Suprapubic skin (tissue), 4 donors: ENCODE results near the gene NMT2. TPM values are rescaled to one million over a fixed set of nuclear protein-coding genes. Genes with fewer than 3 reads are reported as not detected.

Experiments
- DNase-seq, 2 donors: peaks; one replicate each; pipeline ENCODE4 v3.0.0-alpha.2; 2019; ENCODE audit warnings: low spot score in 2 of 2
- H3K27ac ChIP-seq: fragments of 200-600 bp; sonication (generic); one replicate; pipeline ENCODE4 v1.5.1; 2019
- H3K27me3 ChIP-seq: fragments of 200-600 bp; sonication (generic); one replicate; pipeline ENCODE4 v1.5.1; 2019
- H3K36me3 ChIP-seq: fragments of 200-600 bp; sonication (generic); one replicate; pipeline ENCODE4 v1.5.1; 2019
- H3K4me1 ChIP-seq: fragments of 200-600 bp; sonication (generic); one replicate; pipeline ENCODE4 v1.5.1; 2019
- H3K4me3 ChIP-seq: fragments of 200-600 bp; sonication (generic); one replicate; pipeline ENCODE4 v1.5.1; 2019; ENCODE audit warnings: mild to moderate bottlenecking
- H3K9me3 ChIP-seq: fragments of 200-600 bp; sonication (generic); one replicate; pipeline ENCODE4 v1.5.1; 2019
- CTCF ChIP-seq, 2 donors: fragments of 200-600 bp in 1 of 2; fragments of 450-650 bp in 1 of 2; sonication (generic) in 1 of 2; IDR thresholded peaks; one replicate each; pipeline ENCODE4 v1.5.1; 2016 to 2019; ENCODE audit warnings: antibody characterized with exemption in 2 of 2, mild to moderate bottlenecking in 1 of 2, moderate library complexity in 1 of 2
- EP300 ChIP-seq: sonication (generic); formaldehyde crosslinking; IDR thresholded peaks from one replicate; pipeline ENCODE4 v1.6.1; 2017; ENCODE audit warnings: antibody characterized with exemption
- POLR2A ChIP-seq, 2 donors: fragments of 450-650 bp; IDR thresholded peaks; one replicate each; pipeline ENCODE4 v1.6.1; 2017; ENCODE audit warnings: antibody characterized with exemption in 2 of 2, mild to moderate bottlenecking in 2 of 2, moderate library complexity in 2 of 2
- POLR2AphosphoS5 ChIP-seq, 3 donors: sonication (generic); formaldehyde crosslinking; IDR thresholded peaks; one replicate each; pipeline ENCODE4 v1.6.1; 2017; ENCODE audit warnings: antibody characterized with exemption in 3 of 3
- WGBS: methylation state at CpG from one replicate; pipeline ENCODE4 v1.1.5; 2018; 5-methylcytosine and 5-hydroxymethylcytosine counted together
- total RNA-seq, 4 donors: library from RNA; depleted of rRNA; stranded (reverse); fragments of >200 nt; gene quantifications; one replicate each; pipeline ENCODE4 v1.1.0, GENCODE V29; 2016

Gene NMT2
- total RNA-seq, 4 donors from 2014 or later = 14.1 to 25.5 (median 16.6) TPM

DNA sequence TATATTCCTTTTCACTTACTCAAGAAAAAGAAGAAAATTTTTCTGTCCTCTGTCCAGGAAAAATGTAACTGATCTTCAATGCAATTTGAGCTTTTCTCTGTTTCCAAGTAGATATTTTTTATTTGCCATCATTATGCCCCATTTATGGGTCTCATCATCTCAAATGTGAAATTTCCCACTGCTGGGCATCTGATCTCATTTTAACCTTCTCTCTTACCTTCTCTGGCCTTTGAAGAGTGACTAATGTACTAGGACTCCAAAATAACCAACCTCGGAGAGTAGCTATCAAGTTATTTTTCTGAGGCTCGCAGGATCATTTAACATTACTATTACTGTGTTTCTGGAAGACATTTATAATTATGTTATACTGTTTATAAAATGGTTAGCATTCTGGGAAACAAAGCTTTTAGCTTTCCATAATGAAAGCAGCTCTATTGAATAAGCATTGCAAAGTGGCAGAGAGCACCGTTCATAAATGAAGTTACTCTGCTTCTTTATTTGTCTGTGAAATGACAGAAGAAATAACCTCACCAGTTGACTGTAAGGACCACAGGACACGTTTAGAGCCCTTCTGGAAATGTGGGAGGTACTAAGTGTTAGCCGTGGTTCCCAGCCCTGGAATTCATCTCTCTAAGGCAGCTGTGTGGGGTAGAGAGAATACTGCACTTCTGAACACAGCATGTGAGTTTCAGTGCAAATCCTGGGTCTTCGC, 33.3 kb upstream of the NMT2 start:
- Histone ChIP-seq H3K36me3 (no peaks in the 10 kb centered on the region), H3K4me3 (no peak overlapping the region), H3K9me3 (no peaks in the 10 kb centered on the region), H3K4me1 (no peaks in the 10 kb centered on the region), H3K27me3 (no peaks in the 10 kb centered on the region), H3K27ac (no peak overlapping the region)
- no peak for DNase-seq
- TF ChIP-seq CTCF (IDR thresholded peaks at IDR 0.05) (no peak), POLR2A (IDR thresholded peaks at IDR 0.05) (no peak), EP300 (no peak), POLR2AphosphoS5 (IDR thresholded peaks at IDR 0.05) (no peak)
- 71% methylated on average over 6 of the region's 6 CpGs for WGBS

GRCh38 chr10:15200626-15201025, 32.1 kb upstream of the NMT2 start:
- DNase-seq = no peak
- Histone ChIP-seq H3K4me1 (no peaks in the 10 kb centered on the region), H3K27me3 (no peaks in the 10 kb centered on the region), H3K9me3 (no peaks in the 10 kb centered on the region), H3K27ac (no peak overlapping the region), H3K4me3 (no peak overlapping the region), H3K36me3 (no peaks in the 10 kb centered on the region)
- 31% methylated on average over 2 of the region's 2 CpGs for WGBS
- TF ChIP-seq POLR2AphosphoS5 (IDR thresholded peaks at IDR 0.05) (no peak), CTCF (IDR thresholded peaks at IDR 0.05) (no peak), EP300 (no peak), POLR2A (IDR thresholded peaks at IDR 0.05) (no peak)

DNA sequence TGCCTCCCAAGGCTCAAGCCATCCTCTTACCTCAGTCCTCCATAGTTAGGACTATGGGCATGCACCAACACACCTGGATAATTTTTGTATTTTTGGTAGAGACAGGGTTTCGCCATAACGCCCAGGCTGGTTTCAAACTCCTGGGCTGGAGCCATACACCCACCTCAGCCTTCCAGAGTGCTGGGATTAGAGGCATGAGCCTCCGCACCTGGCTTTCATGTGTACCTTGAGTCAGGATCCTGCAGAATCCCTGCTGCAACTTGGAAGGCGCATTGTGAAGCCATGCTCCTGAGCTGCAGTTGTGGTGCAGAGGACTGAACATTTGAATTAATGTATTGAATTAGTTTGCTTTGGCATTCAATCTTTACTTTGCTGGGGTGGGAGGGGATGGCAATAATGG, 29.4 kb upstream of the NMT2 start:
- no peaks in the 10 kb centered on the region for H3K9me3 ChIP-seq
- no peaks in the 10 kb centered on the region for H3K27me3 ChIP-seq
- H3K4me3 ChIP-seq = no peak overlapping the region
- no peak for DNase-seq
- no peak overlapping the region for H3K27ac ChIP-seq
- no peaks in the 10 kb centered on the region for H3K4me1 ChIP-seq
- no peaks in the 10 kb centered on the region for H3K36me3 ChIP-seq
- no peak for TF ChIP-seq EP300
- TF ChIP-seq POLR2AphosphoS5 (IDR thresholded peaks at IDR 0.05) = no peak
- TF ChIP-seq CTCF (IDR thresholded peaks at IDR 0.05) = no peak
- no peak for TF ChIP-seq POLR2A (IDR thresholded peaks at IDR 0.05)
- 94% methylated on average over 4 of the region's 4 CpGs for WGBS

DNA sequence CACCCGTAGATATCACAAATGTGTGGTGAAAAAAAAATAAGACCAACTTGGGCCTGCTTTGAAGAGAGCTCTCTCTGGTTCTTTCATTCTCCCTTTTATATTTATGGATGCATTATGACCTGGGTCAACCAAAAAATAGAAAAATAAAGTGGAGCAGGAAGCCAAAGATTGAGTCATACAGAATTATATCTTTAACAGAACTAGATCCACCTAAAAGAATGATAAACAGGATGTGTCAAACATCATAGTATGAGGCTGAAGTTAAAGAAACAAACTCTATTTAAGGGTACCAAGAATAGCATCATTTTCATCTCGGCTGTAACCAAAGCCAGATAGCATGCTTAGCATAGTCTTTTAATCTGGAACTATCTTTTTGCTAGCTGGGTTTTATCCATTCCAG, 28.8 kb upstream of the NMT2 start:
- H3K27ac ChIP-seq = no peak overlapping the region

More for the DNA sequence above, 28.8 kb upstream of the NMT2 start:
- no peak for DNase-seq
- TF ChIP-seq CTCF (IDR thresholded peaks at IDR 0.05) (no peak), POLR2A (IDR thresholded peaks at IDR 0.05) (no peak), EP300 (no peak), POLR2AphosphoS5 (IDR thresholded peaks at IDR 0.05) (no peak)
- no peaks in the 10 kb centered on the region for H3K27me3 ChIP-seq
- 72% methylated on average over 2 of the region's 2 CpGs for WGBS
- H3K4me3 ChIP-seq = no peak overlapping the region
- no peaks in the 10 kb centered on the region for H3K4me1 ChIP-seq
- no peaks in the 10 kb centered on the region for H3K9me3 ChIP-seq
- H3K36me3 ChIP-seq = no peaks in the 10 kb centered on the region
